Aorta (tissue), 5 donors: ENCODE results near the gene HPCAL1. TPM values are rescaled to one million over a fixed set of nuclear protein-coding genes. Genes with fewer than 3 reads are reported as not detected.
A peak's percentile ranks its signal among the peaks of the same experiment; 100 is the strongest.

ENCODE experiments used
- ATAC-seq: fragments of 200-7000 bp; cut with Tn5 transposase; one replicate; pipeline ENCODE4 v1.9.1; 2022; ENCODE audit warnings: moderate library complexity; ENCODE audit not compliant: low FRiP score
- DNase-seq, 2 donors: peaks; one replicate each; pipeline ENCODE4 v3.0.0-alpha.2; 2020
- H3K27ac ChIP-seq, 2 donors: one replicate each; pipeline ENCODE4 v1.5.1; 2013; ENCODE audit warnings: low read length in 2 of 2, mild to moderate bottlenecking in 2 of 2, moderate library complexity in 2 of 2, control low read depth in 1 of 2, inconsistent platforms in 1 of 2, low read depth in 1 of 2
- H3K27me3 ChIP-seq, 2 donors: one replicate each; pipeline ENCODE4 v1.6.1; 2013; ENCODE audit warnings: control low read depth in 1 of 2, low read length in 1 of 2, mild to moderate bottlenecking in 1 of 2, moderate library complexity in 1 of 2; ENCODE audit not compliant: insufficient read depth in 2 of 2, control insufficient read depth in 1 of 2
- H3K36me3 ChIP-seq, 2 donors: one replicate each; pipeline ENCODE4 v1.6.1; 2013; ENCODE audit warnings: control low read depth in 1 of 2, low read length in 1 of 2, mild to moderate bottlenecking in 1 of 2; ENCODE audit not compliant: insufficient read depth in 2 of 2, control insufficient read depth in 1 of 2
- H3K4me1 ChIP-seq, 2 donors: one replicate each; pipeline ENCODE4 v1.6.1; 2013; ENCODE audit warnings: low read length in 2 of 2, control low read depth in 1 of 2, mild to moderate bottlenecking in 1 of 2, moderate library complexity in 1 of 2; ENCODE audit not compliant: insufficient read depth in 2 of 2, control insufficient read depth in 1 of 2
- H3K4me3 ChIP-seq, 2 donors: one replicate each; pipeline ENCODE4 v1.5.1; 2013; ENCODE audit warnings: low read length in 2 of 2, control low read depth in 1 of 2, mild to moderate bottlenecking in 1 of 2
- H3K9me3 ChIP-seq: one replicate; pipeline ENCODE4 v1.6.1; 2013; ENCODE audit warnings: mild to moderate bottlenecking, low read length; ENCODE audit not compliant: control insufficient read depth
- WGBS, 2 donors: extraction: QIAGEN DNeasy Blood & Tissue Kit; methylation state at CpG; one replicate each; pipeline ENCODE4 v1.1.7; 2013; 5-methylcytosine and 5-hydroxymethylcytosine counted together
- intact Hi-C, 2 donors: fragments of 100-400 bp; cut with DNase I; formaldehyde crosslinking; loops; one replicate each; pipeline versions ENCODE4 v1.14.2 to v1.15.0; 2022
- polyA plus RNA-seq, 2 donors: library from polyadenylated mRNA; stranded (reverse); fragments of 200-250 nt; gene quantifications; one replicate each; pipeline ENCODE4 v1.2.3, GENCODE V29; 2013
- total RNA-seq, 2 donors: library from RNA; stranded (reverse); fragmentation: NEBNext Ultra II Directional; extraction: Animal tissue kit (Norgen Biotek cat#: 25700); gene quantifications; one replicate each; pipeline ENCODE4 v1.2.1, GENCODE V29; 2021
- donor health status: healthy with polysubstance abuse.
- donor health status: Bipolar disorder and iron deficiency.
- donor health status: DM: no; HTN: no; CAD: no.
- donor health status: DM: no; HTN: no; CAD: no.
- donor health status: DM: yes; HTN: yes; CAD: no.

HPCAL1 gene
- total and polyA plus RNA-seq, 4 donors, result 21.4 to 39.9 (median 25.3) TPM

DNA sequence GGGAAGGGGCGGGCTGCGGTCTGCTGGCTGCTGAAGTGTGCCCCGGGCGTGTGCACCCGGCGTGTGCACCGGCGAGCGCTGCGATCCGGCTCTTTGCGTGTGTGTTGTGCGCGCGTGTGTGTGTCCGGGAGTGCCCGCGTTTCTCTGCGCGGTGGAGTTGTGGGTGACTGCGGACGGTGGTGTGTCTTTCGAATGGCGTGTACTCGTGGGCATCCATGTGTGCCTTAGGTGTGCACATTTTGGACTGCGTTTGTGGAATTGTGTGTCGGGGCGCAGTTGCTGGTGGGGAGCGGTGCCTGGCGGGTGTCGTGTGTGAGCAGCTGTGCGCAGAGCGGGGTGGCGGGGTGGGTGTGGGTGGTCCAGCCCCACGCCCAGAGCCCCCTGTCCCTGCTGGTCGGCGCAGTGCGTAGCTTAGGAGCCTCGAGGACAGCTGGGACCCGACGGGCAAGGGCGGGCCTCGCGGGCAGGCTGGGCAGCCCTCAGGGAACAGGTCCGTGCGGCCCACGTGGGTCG lies 533 bp downstream of the HPCAL1 start:
- intact Hi-C loops, result loop anchor here (2.0 to 5.0 kb wide), 4 partner anchors 102 to 181 kb away; partner anchors contain the start of genes ODC1 (in 1 of the 2) and RRM2 (in 1 of the 2)
- DNase-seq (peak; percentile 65 to 79), ATAC-seq (peak; percentile 30)
- H3K27me3 ChIP-seq, result no peaks in the 10 kb centered on the region
- H3K4me1 ChIP-seq, result no peaks in the 10 kb centered on the region
- 0 to 1% methylated on average over 44 to 48 of the region's 48 CpGs for WGBS, 2 donors
- no peaks in the 10 kb centered on the region for H3K9me3 ChIP-seq
- peak overlapping the region in 1 of 2 donors; percentile 45 for H3K27ac ChIP-seq
- H3K36me3 ChIP-seq, result no peaks in the 10 kb centered on the region
- H3K4me3 ChIP-seq, result peak overlapping the region; percentile 66 to 91

DNA sequence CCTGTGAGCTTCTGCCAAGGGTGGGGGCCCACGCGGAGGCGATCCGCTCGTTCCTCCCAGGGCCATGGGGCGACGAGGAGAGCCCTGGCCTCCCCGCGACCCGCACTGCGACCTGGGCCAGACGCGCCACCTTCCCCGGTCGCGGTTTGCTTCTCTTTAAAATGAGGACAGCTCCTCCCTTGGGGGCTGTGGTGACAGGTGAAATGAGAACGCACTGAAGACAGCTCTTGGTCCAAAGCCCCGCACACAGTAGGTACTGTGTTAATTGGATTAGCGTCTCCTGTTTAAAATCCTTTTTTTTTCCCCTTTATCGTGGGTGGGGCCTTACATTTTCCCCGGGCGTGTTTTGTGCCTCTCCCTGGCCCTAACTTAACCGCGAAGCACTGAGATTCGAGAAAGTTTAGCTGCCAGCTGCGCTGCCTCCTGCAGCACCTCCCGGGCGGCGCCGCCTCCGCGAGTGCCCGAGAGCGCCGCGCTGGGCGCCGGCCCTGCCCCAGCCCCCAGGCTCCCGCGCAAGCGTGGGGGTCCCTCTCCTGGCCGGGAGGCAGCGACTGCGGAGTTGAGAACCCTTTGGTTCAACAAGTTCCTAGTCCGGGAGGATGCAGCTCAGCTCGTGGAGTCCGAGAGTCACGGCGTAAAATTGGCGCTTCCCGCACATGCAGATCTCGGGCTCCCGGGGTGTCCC lies 1.1 kb downstream of the HPCAL1 start:
- H3K4me3 ChIP-seq, result peak overlapping the region in 1 of 2 donors; percentile 66
- ATAC-seq, result no peak

DNA sequence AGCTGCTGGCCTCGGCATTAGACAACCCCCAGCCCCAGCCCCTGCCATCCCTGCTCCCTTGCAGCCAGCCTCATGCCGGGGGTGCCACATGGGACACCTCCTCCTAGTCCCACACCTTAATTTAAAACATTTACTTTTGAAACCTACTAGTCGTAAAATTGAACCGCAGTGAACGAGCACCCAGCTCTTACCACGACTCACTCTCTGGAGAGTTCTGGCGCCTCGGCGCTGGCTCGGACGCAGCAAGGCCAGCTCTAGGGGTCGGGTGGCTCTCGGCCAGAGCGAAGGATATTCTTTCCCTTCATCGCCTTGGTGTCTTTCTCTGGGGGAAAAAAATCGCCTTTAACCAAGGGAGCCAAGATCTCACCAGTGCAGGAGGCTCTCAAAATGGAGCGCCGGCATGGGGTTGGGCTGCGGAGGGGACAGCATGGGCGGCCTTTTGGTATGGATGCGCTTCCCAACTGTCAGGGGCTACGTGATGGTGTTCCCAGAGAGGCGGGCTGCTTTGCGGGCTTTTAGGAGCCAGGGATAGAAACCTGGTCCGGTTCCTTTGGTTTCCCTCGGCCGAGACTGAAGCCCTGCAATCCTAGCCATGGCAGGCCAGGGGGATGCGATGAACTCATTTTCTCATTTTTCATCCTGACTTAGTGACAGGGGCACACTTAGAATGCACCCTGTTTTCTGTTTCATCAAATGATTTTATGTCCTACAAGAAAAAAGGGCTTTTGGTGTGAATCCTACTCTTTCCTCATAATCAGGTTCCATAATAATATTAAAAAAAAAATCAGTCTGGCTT lies 2.0 kb downstream of the HPCAL1 start:
- Histone ChIP-seq H3K27ac (no peak overlapping the region), H3K36me3 (no peaks in the 10 kb centered on the region), H3K4me3 (peak overlapping the region in 1 of 2 donors; percentile 66), H3K4me1 (no peaks in the 10 kb centered on the region), H3K27me3 (no peaks in the 10 kb centered on the region), H3K9me3 (no peaks in the 10 kb centered on the region)
- ATAC-seq, result no peak
- DNase-seq, result peak in 1 of 2 donors; percentile 73
- intact Hi-C loops, result loop anchor here (5.0 kb wide), 3 partner anchors 103 to 182 kb away; partner anchors contain the start of genes ODC1 (in 1 of the 2) and RRM2 (in 1 of the 2)
- 80% methylated on average over 28 of the region's 28 CpGs for WGBS, 2 donors

More for the DNA sequence above, 1.1 kb downstream of the HPCAL1 start:
- Histone ChIP-seq H3K36me3 (no peaks in the 10 kb centered on the region), H3K4me1 (no peaks in the 10 kb centered on the region), H3K9me3 (no peaks in the 10 kb centered on the region), H3K27me3 (no peaks in the 10 kb centered on the region), H3K27ac (no peak overlapping the region)
- WGBS, 2 donors, result 1 to 2% methylated on average over 53 of the region's 53 CpGs
- DNase-seq, result peak; percentile 68 to 86
- intact Hi-C loops, result loop anchor here (2.0 to 5.0 kb wide), 4 partner anchors 101 to 182 kb away; partner anchors contain the start of genes ODC1 (in 1 of the 2) and RRM2 (in 1 of the 2)

DNA sequence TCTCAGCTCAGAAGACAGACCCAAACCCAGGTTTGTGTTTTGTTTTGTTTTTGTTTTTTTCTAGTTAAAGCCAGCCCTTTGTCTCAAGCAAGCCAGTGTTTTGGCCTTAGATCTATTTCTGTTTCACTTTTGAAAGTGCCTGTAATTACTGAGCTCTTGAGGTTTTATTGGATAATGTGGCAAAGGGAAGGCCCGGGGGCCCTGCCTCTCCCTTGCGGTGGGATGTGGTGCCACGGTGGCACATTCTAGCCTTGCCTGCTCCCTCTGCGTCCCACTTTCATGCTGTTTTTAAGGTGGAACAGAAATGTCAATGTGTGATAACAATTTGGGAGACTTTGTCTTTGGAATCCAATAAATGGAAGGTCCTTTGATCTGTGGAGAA lies 2.5 kb downstream of the HPCAL1 start:
- Histone ChIP-seq H3K27ac (no peak overlapping the region), H3K9me3 (no peaks in the 10 kb centered on the region), H3K4me1 (no peaks in the 10 kb centered on the region), H3K27me3 (no peaks in the 10 kb centered on the region), H3K4me3 (no peak overlapping the region), H3K36me3 (no peaks in the 10 kb centered on the region)
- peak in 1 of 2 donors; percentile 64 for DNase-seq
- WGBS, 2 donors, result 69 to 74% methylated on average over 4 of the region's 4 CpGs
- intact Hi-C loops, result no loop called here
- no peak for ATAC-seq

DNA sequence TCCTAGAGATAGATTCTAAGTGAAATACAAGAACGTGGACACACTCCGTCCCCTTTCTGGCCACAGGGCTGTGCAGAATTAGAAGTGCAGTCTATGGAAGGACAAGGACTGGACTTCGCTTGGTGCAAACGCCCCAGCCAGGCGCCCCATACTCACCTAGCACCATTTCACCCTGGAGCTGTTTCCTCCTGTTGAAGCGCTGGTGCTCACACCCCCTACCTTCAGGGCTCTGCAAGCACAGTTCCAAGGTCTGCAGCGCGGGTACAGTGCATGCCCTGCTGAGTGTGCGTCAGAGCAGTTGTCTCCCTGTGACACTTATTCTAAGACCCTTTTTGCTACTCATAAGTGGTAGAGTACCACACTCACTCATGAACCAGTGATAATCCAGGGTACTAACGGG lies 3.0 kb downstream of the HPCAL1 start:
- Histone ChIP-seq H3K27ac (no peak overlapping the region), H3K4me1 (no peaks in the 10 kb centered on the region), H3K4me3 (no peak overlapping the region), H3K27me3 (no peaks in the 10 kb centered on the region), H3K9me3 (no peaks in the 10 kb centered on the region), H3K36me3 (no peaks in the 10 kb centered on the region)
- peak in 1 of 2 donors; percentile 24 for DNase-seq
- 90 to 96% methylated on average over 10 of the region's 10 CpGs for WGBS, 2 donors
- intact Hi-C loops, result no loop called here
- no peak for ATAC-seq

DNA sequence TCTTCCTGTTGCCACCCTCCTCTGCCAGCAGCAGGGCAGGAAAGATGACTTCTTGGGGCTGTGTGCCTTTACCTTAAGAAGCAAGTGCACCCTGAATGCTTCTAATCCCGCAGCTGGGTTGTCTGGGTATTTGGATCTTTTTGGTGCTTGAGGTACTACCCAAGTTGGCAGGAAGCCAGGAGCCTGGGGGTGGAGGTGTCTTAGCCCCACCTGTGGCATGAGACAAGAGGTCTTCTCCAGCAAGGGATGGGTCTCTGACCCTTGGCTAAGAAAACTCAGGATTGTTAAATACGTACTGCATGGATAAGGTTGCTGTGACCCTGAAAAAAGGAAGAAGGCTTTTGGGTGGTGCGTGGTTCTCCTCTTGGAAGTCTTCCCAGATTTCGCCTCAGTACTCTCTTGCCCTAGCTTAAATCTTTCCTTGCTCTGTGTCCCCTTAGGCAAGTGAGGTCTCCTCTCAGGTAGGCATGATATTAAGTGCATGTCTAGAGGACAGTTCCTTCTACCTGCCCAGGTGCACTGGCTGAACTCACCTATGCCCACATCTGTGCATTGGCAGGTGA lies 4.3 kb downstream of the HPCAL1 start:
- no peaks in the 10 kb centered on the region for H3K27me3 ChIP-seq
- DNase-seq, result peak in 1 of 2 donors; percentile 27
- WGBS, 2 donors, result 87 to 88% methylated on average over 4 of the region's 4 CpGs
- intact Hi-C loops, result no loop called here
- no peak for ATAC-seq
- no peaks in the 10 kb centered on the region for H3K36me3 ChIP-seq
- H3K27ac ChIP-seq, result no peak overlapping the region
- no peaks in the 10 kb centered on the region for H3K9me3 ChIP-seq
- no peak overlapping the region for H3K4me3 ChIP-seq
- H3K4me1 ChIP-seq, result no peaks in the 10 kb centered on the region

DNA sequence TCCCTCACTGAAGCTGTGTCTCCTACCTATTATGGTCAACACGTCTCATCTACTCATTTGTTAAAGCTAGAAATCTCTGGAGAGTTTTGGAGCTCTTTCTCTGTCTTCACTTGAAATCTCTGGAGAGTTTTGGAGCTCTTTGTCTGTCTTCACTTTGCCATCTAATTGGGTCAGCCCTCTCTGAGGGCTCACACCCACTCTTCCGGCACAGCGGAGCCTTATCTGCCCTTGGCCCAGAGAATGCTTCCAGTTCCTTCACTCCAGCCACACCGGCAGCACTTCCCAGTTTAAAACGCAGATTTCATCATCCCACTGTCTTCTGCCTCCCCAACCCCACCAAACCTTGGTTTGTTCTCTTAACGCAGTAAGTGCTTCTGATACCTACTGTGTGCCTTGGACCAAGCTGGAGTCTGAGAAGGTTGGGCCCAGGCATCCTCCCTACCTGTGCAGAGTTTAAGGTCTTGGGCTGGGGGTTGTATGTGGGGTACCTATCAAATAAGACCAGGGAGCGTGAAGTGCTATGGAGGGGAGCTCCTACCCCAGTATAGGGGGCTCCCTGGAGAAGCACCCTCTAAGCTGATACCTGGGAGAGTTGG lies 5.0 kb downstream of the HPCAL1 start:
- WGBS, 2 donors, result 65 to 66% methylated on average over 7 of the region's 7 CpGs
- no peak for ATAC-seq
- no peak overlapping the region for H3K4me3 ChIP-seq
- no peaks in the 10 kb centered on the region for H3K36me3 ChIP-seq
- intact Hi-C loops, result no loop called here
- no peaks in the 10 kb centered on the region for H3K4me1 ChIP-seq
- no peak for DNase-seq
- no peaks in the 10 kb centered on the region for H3K9me3 ChIP-seq
- H3K27me3 ChIP-seq, result no peaks in the 10 kb centered on the region
- H3K27ac ChIP-seq, result no peak overlapping the region

DNA sequence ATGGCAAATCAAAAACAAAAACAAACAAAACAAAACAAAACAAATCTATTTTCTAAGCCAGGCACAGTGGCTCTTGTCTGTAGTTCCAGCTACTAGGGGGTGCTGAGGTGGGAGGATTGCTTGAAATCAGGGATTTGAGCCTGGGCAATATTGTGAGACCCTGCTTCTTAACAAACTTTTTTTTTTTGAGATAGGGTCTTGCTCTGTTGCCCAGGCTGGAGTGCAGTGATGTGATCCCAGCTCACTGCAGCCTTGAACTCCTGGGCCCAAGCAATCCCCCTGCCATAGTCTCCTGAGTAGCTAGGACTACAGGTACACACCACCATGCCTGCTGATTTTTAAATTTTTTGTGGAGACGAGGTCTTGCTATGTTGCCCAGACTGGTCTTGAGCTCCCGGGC lies 6.2 kb downstream of the HPCAL1 start:
- H3K4me1 ChIP-seq, result no peaks in the 10 kb centered on the region
- H3K9me3 ChIP-seq, result no peaks in the 10 kb centered on the region
- no peaks in the 10 kb centered on the region for H3K27me3 ChIP-seq
- WGBS, 2 donors, result 99 to 100% methylated on average over 2 of the region's 2 CpGs
- no peaks in the 10 kb centered on the region for H3K36me3 ChIP-seq
- no peak overlapping the region for H3K27ac ChIP-seq
- DNase-seq (no peak), ATAC-seq (no peak)
- no peak overlapping the region for H3K4me3 ChIP-seq
- intact Hi-C loops, result no loop called here
